ENCODE measurements around the gene ASPSCR1. TPM values are rescaled to one million over a fixed set of nuclear protein-coding genes. Genes with fewer than 3 reads are reported as not detected.

The ASPSCR1 gene
- total RNA-seq, 1 donor from 2014 or later, result 55.5 TPM

GRCh38 chr17:82049521-82049971 is 72.1 kb downstream of the ASPSCR1 start:
- Mint-ChIP-seq H3K27ac (no peak overlapping the region), H3K9me3 (ENCODE audit: low read depth) (no peaks in the 10 kb centered on the region), H3K36me3 (ENCODE audit: insufficient read depth) (peaks cover 10% of the 10 kb centered on the region), H3K4me1 (ENCODE audit: low read depth) (peaks cover 9% of the 10 kb centered on the region), H3K27me3 (no peaks in the 10 kb centered on the region), H3K4me3 (ENCODE audit: low read depth) (no peak overlapping the region)
- no peak for DNase-seq (ENCODE audit: low spot score, unreplicated experiment)
- no peak for TF ChIP-seq CTCF (IDR thresholded peaks at IDR 0.05; ENCODE audit: unreplicated experiment)

DNA sequence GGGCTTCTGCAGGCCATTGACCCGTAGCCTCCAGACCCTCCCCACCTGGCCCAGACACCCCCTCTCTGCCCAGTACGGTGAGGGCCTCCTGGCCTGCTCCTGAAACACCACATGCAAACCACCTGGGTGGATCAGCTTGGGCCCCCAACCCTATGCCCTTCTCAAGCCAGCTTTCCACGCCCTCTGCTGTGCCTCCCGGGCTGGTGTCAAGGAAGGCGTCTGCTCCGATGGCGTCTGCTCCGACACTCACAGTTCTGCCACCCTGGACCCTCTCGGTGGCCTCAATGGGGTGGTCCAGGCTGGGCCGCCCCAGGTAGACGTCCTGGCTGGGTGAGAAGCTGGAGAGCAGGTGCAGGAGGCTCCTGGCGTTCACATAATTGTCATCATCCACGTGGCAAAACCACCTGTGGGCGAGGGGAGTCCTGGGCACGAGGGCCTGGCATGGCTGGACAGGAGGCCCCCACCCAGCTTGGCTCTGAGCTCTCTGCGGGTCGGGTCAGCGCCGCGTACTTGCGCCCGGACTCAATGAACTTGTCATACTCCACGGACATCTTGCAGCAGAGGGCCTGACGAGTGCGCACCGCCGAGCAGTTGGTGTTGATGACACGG is 72.8 kb downstream of the ASPSCR1 start:
- Mint-ChIP-seq H3K27me3 (no peaks in the 10 kb centered on the region), H3K36me3 (ENCODE audit: insufficient read depth) (peaks cover 10% of the 10 kb centered on the region)
- DNase-seq (ENCODE audit: low spot score, unreplicated experiment), result no peak

DNA sequence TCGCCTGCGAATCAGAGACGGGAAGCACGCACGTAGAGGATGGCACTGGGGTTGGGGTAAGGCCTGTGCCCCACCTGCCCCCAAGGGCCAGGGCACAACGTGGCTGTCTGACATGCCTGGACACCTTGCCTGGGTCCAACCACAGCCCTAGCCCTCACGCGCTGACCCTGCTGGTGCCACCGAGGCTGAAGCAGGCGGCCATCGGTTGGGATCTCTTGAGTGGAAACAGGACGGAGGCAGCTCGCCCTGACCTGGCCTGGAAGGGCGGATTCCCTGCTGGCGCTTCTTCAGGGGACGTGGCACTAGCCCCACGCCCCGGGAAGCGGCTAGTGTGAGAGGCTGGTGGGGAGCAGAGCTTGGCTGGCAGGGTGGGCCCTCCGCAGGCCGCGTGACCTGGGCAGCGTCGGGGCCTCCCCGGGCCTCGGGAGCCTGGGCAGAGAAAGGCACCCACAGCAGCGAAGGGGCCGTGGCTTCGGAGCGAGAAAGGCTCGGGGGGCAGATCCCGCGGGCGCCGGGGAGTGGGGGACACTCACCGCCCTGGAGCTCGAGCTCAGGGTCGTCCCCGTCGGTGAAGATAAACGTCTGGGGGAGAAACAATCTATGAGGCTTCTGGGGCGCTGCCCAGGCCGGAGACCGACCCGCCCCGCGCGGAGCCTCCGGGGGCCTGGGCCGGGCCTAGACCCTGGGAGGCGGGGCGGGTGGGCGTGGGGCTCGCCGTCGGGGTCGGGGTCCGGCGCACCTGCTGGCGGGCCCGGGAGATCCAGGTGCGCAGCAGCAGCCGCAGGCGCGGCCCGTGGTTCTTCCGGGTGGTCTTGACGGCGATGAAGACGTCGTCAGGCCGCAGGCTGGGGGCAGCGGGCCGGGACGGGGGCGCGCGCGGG is 73.6 kb downstream of the ASPSCR1 start:
- peak overlapping the region; percentile 91 for H3K27ac Mint-ChIP-seq
- DNase-seq (ENCODE audit: low spot score, unreplicated experiment), result no peak
- H3K27me3 Mint-ChIP-seq, result no peaks in the 10 kb centered on the region
- H3K4me3 Mint-ChIP-seq (ENCODE audit: low read depth), result peak overlapping the region; percentile 88
- peaks cover 9% of the 10 kb centered on the region for H3K4me1 Mint-ChIP-seq (ENCODE audit: low read depth)
- H3K9me3 Mint-ChIP-seq (ENCODE audit: low read depth), result no peaks in the 10 kb centered on the region
- TF ChIP-seq CTCF (IDR thresholded peaks at IDR 0.05; ENCODE audit: unreplicated experiment), result no peak
- H3K36me3 Mint-ChIP-seq (ENCODE audit: insufficient read depth), result peaks cover 10% of the 10 kb centered on the region

More for the DNA sequence above, 72.8 kb downstream of the ASPSCR1 start:
- H3K4me1 Mint-ChIP-seq (ENCODE audit: low read depth), result peaks cover 9% of the 10 kb centered on the region
- peak overlapping the region; percentile 88 for H3K4me3 Mint-ChIP-seq (ENCODE audit: low read depth)
- H3K9me3 Mint-ChIP-seq (ENCODE audit: low read depth), result no peaks in the 10 kb centered on the region
- TF ChIP-seq CTCF (IDR thresholded peaks at IDR 0.05; ENCODE audit: unreplicated experiment), result no peak
- H3K27ac Mint-ChIP-seq, result peak overlapping the region; percentile 91

DNA sequence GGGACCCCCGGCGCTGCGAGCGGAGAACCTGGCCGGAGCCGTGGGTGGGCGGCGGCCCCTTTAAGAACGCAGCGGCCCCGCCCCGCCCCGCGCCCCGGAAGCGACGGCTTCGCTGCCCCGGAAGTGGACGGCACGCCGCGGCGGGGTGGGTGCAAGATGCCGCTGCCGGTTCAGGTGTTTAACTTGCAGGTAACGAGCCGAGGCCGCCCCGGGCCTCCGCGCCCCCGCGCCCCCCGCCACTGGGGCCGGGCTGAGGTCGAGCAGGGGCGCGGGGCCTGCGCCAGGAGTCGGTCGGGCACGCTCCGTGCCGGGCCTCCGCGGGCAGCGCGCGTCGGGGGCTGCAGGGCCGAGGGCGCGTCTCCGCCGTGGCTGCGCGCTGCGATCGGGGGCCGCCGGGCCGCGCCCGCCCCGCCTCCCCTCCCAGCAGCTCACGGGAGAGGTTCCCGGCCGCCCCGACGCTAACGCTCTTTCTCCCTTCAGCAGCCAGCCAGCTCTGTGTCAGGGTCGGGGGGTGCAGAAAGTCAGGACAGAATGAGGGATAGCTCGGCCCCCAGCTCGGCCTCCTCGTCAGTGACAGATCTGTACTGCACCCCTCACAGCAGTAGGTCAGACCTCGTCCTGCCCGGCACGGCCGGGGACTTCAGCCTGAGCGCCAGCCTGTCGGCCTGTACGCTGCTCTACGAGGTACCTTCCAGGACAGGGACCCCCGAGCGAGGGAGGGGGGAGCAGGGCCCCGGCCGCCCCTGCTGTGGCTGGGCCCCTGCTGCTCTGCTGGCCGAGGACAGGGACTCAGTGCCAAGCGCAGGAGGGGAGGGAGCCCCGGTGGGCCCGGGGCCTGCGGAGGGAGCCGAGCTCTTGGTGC is 74.6 kb downstream of the ASPSCR1 start, which contains the start of the genes GPS1 and RFNG:
Gene GPS1 (plus strand): TSS at position 123 of the 862 bp plus-strand sequence. CDS start 34 bp downstream, at position 157.
Gene RFNG (minus strand): TSS at position 36 of the 862 bp plus-strand sequence. CDS start 45 bp downstream, outside the sequence.
- peaks cover 9% of the 10 kb centered on the region for H3K4me1 Mint-ChIP-seq (ENCODE audit: low read depth)
- peaks cover 7% of the 10 kb centered on the region for H3K36me3 Mint-ChIP-seq (ENCODE audit: insufficient read depth)
- TF ChIP-seq CTCF (IDR thresholded peaks at IDR 0.05; ENCODE audit: unreplicated experiment), result no peak
- H3K4me3 Mint-ChIP-seq (ENCODE audit: low read depth), result peak within 1 kb of the TSS; percentile 88
- no peaks in the 10 kb centered on the region for H3K27me3 Mint-ChIP-seq
- no peaks in the 10 kb centered on the region for H3K9me3 Mint-ChIP-seq (ENCODE audit: low read depth)
- peak; percentile 67 for DNase-seq (ENCODE audit: low spot score, unreplicated experiment)
- H3K27ac Mint-ChIP-seq, result peak within 1 kb of the TSS; percentile 91

All from progenitor cell of endocrine pancreas (in vitro differentiated cells).